Bone marrow (tissue), 2 donors: ENCODE data around the gene TPP1.

Source experiments
- DNase-seq, 2 donors: peaks; one replicate each; lab custom pipeline; 2025; lab: John Stamatoyannopoulos, UW

The TPP1 gene

DNA sequence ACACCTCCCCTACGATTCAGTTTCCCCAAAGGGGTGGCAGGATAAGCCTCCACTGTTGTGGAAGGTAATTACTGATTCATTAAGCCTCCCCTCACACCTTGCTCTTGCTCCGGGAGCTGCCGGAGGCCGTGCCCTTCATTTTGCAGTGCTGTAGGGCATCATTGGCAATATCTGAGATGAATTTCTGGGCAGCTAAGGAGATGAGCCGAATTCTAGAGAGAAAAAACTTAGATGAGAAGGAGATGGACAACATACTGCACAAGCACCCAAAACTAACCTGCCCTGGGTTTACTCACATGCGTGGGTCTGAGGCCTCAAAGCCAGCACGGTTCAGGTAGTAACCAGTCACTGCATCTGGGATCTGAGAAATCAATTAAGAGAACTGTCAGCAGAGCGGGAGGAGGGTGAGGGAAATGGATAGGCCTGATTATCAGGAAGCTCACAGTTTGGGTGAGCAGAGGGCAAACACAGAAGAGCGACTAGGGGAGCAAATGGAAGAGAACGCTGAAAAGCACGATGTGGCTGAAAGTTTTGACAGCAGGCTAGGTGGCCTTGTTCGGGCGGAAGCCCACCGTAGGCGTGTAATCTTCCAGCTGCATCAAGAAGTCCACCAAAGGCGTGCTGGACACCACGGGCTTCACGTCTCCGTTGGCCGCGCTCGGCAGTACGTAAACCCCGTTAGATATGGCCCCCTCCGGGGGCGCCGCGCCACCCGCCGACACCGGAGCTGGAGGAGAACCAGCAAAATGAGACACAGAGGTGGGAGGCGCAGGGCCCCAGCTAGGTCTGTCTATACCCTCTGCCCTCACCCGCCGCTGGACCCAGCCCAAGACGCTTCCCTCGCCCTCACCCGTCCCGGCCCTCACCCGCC lies 7.9 kb downstream of the TPP1 start:
- no peak for DNase-seq

DNA sequence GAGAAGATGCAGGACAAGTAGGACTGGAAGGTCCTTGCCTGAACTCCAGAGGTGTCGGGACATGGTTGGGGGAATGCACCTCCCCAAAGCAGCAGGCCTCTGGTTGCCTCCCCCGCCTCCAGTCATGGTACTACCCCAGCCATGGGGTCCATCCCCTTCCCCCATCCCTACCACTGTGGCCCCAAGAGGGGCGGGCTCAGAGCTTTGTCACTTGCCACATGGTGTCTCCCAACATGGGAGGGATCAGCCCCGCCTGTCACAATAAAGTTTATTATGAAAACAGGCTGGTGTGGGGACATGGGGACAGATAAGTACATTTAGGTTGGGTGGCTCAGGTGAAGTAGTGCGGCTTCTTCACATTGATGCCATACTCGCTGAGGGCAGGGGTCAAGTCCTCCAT lies 8.6 kb downstream of the TPP1 start:
- DNase-seq = no peak

DNA sequence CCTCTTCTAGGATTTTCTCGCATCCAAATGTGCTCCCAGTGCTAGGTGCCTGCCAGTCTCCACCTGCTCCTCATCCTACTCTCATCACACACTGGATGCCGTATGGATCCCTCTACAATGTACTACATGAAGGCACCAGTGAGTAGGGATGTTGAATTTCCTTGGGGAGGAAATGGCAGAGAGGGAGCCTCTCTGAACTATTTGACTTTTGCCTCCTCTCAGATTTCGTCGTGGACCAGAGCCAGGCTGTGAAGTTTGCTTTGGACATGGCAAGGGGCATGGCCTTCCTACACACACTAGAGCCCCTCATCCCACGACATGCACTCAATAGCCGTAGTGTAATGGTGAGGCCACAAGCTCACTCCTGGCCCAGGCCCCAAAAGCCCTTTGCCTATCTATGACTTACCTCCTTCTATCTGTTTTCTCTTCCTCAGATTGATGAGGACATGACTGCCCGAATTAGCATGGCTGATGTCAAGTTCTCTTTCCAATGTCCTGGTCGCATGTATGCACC lies 9.7 kb downstream of the TPP1 start:
- DNase-seq = no peak

DNA sequence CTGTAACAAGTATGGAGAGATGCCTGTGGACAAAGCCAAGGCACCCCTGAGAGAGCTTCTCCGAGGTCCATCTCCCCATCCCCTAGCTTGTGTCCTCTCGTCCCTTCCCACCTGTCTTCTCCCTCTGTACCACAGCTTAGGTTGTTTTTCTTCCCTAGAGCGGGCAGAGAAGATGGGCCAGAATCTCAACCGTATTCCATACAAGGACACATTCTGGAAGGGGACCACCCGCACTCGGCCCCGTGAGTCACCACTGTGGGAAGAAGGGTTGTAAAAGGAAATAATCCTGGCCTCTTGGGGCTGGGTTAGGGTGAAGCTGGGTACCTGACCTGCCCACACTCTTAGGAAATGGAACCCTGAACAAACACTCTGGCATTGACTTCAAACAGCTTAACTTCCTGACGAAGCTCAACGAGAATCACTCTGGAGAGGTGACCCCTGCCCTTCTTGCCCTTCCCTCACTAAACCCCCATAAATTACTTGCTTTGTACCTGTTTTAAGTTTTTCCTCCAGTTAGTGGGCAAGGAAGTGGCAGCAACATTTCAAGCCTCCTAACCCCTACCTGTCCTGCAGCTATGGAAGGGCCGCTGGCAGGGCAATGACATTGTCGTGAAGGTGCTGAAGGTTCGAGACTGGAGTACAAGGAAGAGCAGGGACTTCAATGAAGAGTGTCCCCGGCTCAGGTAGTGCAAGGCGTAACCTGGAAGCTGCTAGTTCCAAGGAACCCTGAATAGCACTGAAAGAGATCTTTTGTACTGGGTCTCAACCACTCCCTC lies 10.3 kb downstream of the TPP1 start:
- no peak for DNase-seq

DNA sequence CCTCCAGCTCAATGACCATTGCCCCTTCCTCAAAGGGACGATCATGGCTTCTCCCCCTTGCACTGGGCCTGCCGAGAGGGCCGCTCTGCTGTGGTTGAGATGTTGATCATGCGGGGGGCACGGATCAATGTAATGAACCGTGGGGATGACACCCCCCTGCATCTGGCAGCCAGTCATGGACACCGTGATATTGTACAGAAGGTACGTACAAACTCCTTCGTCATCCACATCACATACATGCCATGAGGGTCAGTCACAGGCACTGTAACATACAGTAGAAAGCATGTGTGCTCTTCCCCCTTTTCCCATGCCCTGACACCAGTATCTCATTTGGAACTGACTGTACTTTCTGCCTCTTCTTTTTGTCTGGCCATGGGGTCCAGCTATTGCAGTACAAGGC lies 11.2 kb downstream of the TPP1 start:
- no peak for DNase-seq

DNA sequence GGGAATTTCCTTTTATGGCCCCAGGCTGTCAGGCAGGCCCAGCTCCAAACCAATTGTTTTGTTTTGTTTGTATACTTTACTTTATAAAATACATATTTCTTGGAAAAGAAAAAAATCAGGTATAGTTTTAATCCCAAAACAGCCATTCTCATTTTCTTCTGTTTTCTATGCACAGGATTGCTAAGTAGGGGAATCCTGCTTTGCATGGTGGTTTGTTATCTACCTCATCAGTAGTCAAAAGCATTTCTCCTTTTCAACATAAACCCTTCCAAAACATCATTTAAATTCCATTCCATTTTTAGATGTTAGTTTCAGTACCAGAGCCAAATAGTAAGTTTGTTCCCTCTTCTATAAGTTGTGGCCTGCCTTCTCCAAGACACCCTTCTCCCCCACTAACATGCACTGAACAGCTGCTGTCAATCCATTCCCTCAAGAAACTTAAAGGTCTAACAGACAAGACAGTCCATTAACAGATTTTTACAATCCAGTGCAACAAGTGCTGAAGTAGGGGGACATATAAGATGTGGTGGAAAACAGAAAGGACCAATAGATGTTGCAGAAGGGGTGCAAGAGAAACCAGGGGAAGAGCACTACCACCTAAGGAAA lies 11.9 kb downstream of the TPP1 start:
- DNase-seq = no peak

DNA sequence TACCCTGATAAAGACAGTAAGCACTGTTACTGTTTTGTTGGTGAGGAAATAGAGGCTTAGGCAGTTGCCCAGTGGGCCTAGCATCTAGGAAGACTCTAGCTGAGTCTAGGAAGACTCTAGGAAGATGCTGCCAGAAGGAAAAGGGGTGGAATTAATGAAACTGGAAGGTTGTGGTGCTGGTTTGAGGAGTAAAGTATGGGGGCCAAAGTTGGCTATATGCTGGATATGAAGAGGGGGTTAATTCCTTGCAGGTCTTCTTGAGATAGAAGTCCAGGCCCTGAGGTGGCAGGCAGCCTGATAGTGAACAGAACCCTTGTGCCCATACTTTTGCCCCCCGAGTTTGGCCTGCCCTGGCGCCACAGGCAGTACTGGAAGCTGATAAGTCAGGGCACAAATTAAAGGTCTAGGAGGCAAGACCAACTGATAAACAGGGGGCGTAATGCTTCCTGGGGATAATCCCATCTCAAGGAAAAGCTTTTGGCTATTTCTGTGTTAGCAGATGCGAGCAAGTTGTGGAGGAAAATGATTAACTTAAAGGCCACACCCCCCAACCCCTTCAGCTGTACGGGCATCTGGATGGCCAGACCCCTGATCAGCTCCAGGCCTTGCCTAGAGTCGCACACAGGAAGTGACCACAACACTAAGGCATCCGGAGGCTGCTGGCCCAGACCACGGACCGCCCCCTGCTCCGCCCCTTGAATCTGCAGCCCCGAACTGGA lies 12.6 kb downstream of the TPP1 start:
- peak; percentile 15 to 45 for DNase-seq

DNA sequence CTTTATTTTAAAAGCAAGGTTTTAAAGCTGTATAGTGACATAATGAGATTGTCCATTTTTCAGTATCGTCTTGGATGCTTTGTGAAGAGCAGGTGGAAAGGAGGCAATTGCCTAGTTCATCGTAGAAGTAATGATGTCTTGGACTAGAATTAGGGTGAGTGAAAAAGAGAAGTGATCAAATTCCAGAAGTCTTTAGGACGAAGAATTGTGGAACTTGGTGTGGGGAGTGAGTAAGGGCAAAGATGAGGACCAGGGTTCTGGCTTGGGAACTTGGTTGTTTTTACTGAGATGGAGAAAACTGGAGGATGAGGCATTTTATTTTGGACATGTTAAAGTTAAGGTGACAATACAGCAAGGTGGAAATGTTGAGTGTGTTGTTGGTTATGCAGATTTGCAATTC lies 14.4 kb downstream of the TPP1 start:
- DNase-seq = no peak

DNA sequence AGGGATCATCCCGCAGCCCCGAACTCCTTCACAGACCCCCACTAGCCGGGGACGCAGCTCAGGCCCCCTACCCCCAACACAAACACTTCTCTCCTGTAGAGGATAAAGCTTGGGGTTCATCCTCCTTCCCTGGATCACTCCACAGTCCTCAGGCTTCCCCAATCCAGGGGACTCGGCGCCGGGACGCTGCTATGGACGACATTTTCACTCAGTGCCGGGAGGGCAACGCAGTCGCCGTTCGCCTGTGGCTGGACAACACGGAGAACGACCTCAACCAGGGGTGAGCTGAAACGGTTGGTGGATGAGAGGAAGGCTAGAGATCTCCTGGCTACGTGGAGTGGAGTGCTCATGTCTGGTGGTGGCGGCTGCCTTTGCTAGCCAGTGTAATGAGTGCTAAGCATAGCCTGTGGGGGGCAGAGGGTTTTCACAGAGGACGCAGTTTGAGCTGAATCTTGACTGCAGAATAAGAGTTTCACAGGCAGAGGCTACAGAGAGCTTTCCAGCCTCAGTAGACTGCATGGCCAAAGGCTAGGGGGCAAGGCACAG lies 15.1 kb downstream of the TPP1 start:
- DNase-seq = peak; percentile 16 to 64

DNA sequence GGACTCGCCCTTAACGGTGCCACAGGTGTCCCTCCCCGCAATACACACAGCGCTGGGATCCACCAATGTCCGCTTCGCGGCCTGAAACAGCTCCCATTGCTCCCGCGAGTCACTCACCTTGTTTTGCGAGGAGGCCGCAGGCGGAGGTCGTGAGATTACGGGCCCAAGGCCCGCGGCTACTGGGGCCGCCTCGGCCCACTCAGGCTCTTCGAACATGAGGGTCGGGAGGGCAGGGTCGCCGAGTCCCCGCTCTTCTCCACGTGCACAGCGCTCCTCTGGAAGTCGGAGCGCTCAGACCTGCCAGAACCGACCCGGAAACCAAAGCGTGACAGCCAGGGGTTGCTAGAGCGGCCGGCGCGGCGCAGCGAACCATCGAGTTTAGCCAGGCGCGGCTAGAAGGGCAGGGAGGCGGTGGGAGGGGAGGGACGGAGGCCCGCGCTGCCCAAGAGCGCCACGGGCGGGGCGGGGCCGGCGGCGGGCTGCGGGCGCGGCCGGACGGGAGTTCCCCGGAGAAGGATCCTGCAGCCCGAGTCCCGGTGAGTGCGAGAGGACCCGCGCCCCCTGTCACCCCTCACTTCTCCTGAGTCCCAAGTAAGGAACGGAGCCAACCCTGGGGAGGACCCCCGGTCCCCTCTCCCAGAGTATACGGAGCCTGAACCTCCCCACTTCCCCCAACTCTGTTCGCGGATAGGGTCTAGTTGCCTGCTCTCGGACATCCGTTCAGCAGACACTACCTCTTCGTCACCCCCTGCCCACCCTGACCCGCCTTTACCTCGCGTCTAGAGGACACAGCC lies 15.7 kb downstream of the TPP1 start, which contains the start of the genes ILK and RRP8:
ILK (plus strand) TSS at position 488 of the 794 bp plus-strand sequence. CDS start 498 bp downstream, outside the sequence.
RRP8 (minus strand) TSS at position 330 of the 794 bp plus-strand sequence; CDS start at position 216, 114 bp downstream.
- peak; percentile 72 to 80 for DNase-seq

DNA sequence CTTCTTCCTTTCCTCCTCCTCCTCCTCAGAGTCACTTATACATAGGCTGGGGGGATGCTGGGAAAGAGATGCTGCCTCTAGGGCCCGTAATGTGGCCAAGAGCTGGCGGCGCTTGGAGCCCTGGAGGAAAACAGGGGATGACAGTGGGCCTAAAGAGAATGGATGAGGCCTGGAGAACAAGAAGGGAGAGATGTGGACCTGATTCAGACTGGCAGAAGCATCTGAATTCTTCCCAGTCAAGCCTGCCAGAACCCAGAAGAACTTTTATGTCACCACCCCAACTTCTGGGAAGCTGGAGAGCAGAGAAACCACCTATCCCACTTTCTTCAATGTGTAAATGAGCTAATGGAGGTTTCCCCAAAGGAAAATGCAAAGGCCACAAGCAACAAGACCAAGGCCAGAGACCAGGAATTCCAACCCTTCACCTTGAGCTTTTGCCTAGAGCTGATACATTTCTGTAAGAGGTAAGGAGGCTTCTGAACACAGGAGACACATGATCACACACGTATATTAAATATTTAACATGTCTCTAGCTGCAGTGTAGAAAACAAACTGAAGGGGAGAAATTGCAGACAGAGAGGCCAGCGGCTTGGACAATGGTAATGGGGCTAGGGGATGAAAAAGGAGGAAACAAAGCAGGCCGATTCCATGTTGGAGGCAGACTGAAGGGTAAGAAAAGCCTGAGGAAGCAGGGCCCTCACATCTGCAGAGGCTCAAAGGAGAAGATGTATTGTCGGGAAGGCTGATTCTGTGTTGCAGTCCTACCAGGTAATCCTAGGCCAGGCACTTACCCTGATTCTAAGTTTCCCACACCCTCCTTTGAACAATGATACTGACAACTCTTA lies 16.9 kb downstream of the TPP1 start:
- no peak for DNase-seq

DNA sequence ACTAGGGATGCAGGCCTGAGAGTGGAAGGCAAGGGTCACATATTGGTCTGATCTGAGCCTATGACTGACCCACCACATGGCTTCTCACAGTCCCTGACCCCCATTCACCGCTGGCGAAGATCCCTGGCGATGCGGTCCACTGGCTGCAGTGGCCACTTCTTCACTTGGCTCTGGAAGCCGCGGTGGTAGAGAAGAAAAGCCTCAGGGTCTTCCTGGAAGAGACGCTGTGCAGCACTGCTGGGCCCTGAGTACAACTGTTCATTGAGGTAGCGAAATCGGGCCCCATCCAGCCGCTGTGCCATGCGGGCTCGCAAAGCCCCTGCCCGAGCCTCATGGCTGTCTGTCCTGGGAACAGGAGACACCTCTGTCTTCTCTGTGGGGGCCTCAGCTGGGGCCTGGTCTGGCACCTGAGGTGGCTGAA lies 18.2 kb downstream of the TPP1 start:
- DNase-seq = no peak

DNA sequence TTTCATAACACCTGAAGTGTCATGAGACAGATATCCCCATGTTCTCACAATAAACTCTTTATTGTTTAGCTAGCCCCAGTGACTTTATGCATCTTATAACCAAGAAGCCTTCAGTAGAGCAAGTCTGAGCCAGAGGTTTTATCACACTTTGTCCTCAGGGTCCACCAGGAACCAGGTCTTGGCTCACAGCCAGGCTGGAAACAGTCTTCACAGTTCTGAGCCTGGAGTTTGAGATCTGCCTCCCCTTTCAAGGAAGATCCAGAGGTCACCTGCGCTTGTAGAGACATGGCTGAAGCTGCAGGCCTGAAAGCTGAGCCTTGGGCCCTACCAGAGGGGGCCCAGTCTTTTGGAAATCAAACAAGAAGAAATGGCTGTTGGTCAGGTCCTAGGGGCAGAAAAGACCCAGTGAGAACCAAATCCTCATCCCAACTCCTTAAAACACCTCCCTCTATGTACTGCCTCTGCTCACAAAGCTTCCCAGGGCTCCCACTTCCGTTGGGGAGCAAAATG lies 19.3 kb downstream of the TPP1 start:
- DNase-seq = no peak

DNA sequence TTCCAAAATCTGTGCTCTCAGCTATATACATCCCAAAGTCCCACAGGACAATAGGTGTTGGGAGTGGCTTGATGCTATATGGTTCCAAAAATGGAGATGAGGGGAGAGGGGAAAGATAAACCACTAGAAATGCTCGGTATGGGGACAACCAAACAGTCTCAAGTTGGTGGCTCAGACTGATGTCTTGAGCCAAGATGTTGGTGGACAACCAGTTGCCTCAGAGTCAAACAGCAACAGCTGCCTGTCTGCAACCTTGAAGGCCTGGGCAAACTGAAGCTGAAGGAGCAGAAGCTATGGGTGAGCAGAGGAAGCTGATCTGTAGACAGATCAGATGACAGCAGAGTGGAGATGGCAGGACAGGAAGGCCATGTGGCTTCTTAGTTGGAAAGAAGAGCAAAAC lies 19.8 kb downstream of the TPP1 start:
- DNase-seq = no peak

DNA sequence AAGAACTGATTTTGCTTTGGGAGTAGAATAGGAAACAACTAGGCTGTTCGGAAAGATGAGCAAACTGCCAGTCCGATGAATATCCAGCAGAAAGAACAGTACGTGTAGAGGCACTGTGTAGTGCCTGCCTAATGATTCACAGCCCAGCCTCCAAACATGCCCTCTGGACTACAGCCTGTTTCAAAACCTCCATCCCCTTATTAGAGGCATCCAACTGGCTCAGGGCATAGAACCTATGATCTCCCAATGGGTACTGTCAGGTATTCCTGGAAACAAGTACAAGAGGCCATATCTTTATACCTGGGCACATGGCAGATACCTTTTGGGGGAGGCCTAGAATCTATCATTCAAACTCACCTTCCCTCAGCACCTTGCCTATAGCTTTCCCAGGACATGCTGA lies 20.7 kb downstream of the TPP1 start:
- no peak for DNase-seq

DNA sequence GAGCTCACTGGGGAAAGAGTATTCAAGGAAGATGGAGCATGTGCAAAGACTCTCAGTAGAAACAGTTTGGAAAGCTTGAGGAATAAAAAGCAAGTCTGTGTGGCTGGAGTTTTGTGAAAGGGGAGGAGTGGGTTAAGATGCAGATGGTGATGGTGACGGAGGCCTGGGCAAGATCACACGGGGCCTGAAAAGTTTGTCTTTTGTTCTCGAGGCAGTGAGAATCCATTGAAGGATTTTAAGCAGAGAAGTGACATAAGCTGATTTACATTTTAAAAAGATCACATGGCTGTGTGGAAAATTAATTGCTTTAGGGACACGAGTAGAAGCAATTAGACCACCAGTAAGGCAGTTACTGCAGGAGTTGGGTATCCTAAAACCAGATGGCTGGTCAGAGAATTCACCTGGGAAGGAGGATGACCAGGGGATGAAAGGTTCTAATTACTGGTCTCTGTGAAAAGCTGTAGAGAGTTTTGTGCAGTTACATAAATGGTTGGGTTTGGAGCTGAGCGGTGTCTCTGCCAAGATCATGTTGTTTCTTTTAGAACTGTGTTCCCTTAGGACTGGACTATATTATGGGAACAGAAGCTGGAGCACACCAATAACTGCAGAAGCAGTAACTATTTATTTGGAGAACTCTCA lies 22.9 kb downstream of the TPP1 start:
- DNase-seq = no peak

DNA sequence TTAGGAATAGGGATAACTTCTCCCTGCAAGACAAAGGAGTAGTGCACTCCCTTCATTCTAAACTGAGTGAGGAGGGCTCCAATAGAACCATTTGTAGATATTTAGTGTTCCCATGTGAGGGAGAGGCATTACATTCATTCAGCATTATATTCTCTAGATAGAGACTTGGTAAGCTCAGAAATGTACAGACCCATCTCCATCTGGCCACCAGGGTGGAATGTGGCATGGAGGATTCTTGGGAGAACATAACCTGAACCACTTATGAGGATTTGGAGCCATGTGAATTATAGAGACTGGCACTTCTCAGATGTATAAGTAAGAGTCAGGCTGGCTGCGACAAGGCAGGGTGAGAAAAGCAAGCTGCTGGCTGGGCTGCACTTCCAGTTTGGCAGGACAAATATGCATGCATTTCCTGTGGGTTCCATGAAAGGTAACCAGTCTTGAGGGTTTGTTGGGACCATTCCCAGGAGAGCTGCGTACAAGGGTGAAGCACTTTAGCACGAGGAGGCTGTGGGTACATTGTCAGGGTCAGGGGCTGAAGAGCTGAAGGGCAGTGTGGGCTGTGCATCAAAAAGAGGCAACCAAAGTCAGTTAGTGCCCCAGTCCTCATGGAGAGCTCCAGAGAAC lies 25.0 kb downstream of the TPP1 start:
- no peak for DNase-seq

DNA sequence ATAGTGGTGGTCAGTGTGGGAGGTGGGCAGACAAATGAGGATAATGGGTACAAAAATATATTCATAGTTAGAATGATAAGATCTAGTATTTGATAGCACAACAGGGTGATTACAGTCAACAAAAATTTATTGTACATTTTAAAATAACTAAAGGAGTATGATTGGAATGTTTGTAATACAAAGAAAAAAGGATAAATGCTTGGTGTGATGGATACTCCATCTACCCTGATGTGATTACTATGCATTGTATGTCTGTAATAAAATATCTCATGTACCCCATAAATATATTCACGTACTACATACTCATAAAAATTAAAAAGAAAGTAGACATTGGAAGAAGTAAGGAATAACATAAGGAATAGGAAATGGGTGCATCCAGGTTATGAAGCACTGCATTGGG lies 31.2 kb downstream of the TPP1 start:
- no peak for DNase-seq
